ENCODE results near the gene CABLES1. TPM values are rescaled to one million over a fixed set of nuclear protein-coding genes. Genes with fewer than 3 reads are reported as not detected.
"Not testable (repeated sequence)": the region's sequence is repeated elsewhere in the genome, so short reads cannot be mapped to it uniquely, and the experiment has no call there.

Gene CABLES1
- total and polyA plus RNA-seq, 2 experiments from 2014 or later: 3.8 to 4.1 TPM

GRCh38 chr18:23266717-23267446 lies 131.6 kb downstream of the CABLES1 start:
- no peak overlapping the region for H3K27ac ChIP-seq
- H3K4me1 ChIP-seq (ENCODE audit: low read depth): no peaks in the 10 kb centered on the region
- H3K4me3 ChIP-seq: no peak overlapping the region
- H3K9me3 ChIP-seq (ENCODE audit: low read depth): no peaks in the 10 kb centered on the region
- DNase-seq (ENCODE audit: low read depth in 1 of 2, low spot score in 1 of 2): no peak
- no peaks in the 10 kb centered on the region for H3K27me3 ChIP-seq
- no peak for TF ChIP-seq CTCF (IDR thresholded peaks at IDR 0.05; ENCODE audit: low read depth, low read length)
- H3K36me3 ChIP-seq: no peaks in the 10 kb centered on the region

- Histone ChIP-seq H3K4me1 (ENCODE audit: low read depth) (no peaks in the 10 kb centered on the region), H3K36me3 (no peaks in the 10 kb centered on the region), H3K9me3 (ENCODE audit: low read depth) (no peaks in the 10 kb centered on the region), H3K4me3 (no peak overlapping the region), H3K27me3 (no peaks in the 10 kb centered on the region), H3K27ac (no peak overlapping the region)
- DNase-seq (ENCODE audit: low read depth in 1 of 2, low spot score in 1 of 2): no peak
- TF ChIP-seq CTCF (IDR thresholded peaks at IDR 0.05; ENCODE audit: low read depth, low read length): no peak
These were observed 132.1 kb downstream of the CABLES1 start for GRCh38 chr18:23267447-23267776.

GRCh38 chr18:23268641-23269040 lies 133.4 kb downstream of the CABLES1 start:
- no peaks in the 10 kb centered on the region for H3K27me3 ChIP-seq
- H3K36me3 ChIP-seq: no peaks in the 10 kb centered on the region
- H3K4me1 ChIP-seq (ENCODE audit: low read depth): no peaks in the 10 kb centered on the region
- H3K9me3 ChIP-seq (ENCODE audit: low read depth): no peaks in the 10 kb centered on the region
- H3K27ac ChIP-seq: no peak overlapping the region
- TF ChIP-seq CTCF (IDR thresholded peaks at IDR 0.05; ENCODE audit: low read depth, low read length): no peak
- DNase-seq (ENCODE audit: low read depth in 1 of 2, low spot score in 1 of 2): no peak
- no peak overlapping the region for H3K4me3 ChIP-seq

- H3K9me3 ChIP-seq (ENCODE audit: low read depth); H3K4me1 ChIP-seq (ENCODE audit: low read depth); DNase-seq (ENCODE audit: low read depth in 1 of 2, low spot score in 1 of 2); H3K4me3 ChIP-seq; H3K27me3 ChIP-seq; H3K27ac ChIP-seq; H3K36me3 ChIP-seq: not testable (repeated sequence)
These were observed 133.8 kb downstream of the CABLES1 start for GRCh38 chr18:23269068-23269467.

GRCh38 chr18:23269928-23270327 lies 134.6 kb downstream of the CABLES1 start:
- no peaks in the 10 kb centered on the region for H3K36me3 ChIP-seq
- DNase-seq (ENCODE audit: low read depth in 1 of 2, low spot score in 1 of 2): no peak
- H3K27me3 ChIP-seq: no peaks in the 10 kb centered on the region
- no peak for TF ChIP-seq CTCF (IDR thresholded peaks at IDR 0.05; ENCODE audit: low read depth, low read length)
- H3K4me1 ChIP-seq (ENCODE audit: low read depth): no peaks in the 10 kb centered on the region
- H3K9me3 ChIP-seq (ENCODE audit: low read depth): no peaks in the 10 kb centered on the region
- H3K4me3 ChIP-seq: no peak overlapping the region
- H3K27ac ChIP-seq: no peak overlapping the region

GRCh38 chr18:23270986-23271680 lies 135.8 kb downstream of the CABLES1 start:
- no peaks in the 10 kb centered on the region for H3K4me1 ChIP-seq (ENCODE audit: low read depth)
- DNase-seq (ENCODE audit: low read depth in 1 of 2, low spot score in 1 of 2): no peak
- H3K9me3 ChIP-seq (ENCODE audit: low read depth): no peaks in the 10 kb centered on the region
- no peak overlapping the region for H3K4me3 ChIP-seq
- H3K27ac ChIP-seq: no peak overlapping the region
- H3K27me3 ChIP-seq: no peaks in the 10 kb centered on the region
- TF ChIP-seq CTCF (IDR thresholded peaks at IDR 0.05; ENCODE audit: low read depth, low read length): no peak
- H3K36me3 ChIP-seq: no peaks in the 10 kb centered on the region
